ENCODE measurements around the gene PLG. TPM values are rescaled to one million over a fixed set of nuclear protein-coding genes. Genes with fewer than 3 reads are reported as not detected.

PLG gene
- total RNA-seq, 1 donor from 2014 or later = 0.30 TPM

GRCh38 chr6:160791981-160792418 lies 90.0 kb downstream of the PLG start:
- no peaks in the 10 kb centered on the region for H3K9me3 Mint-ChIP-seq
- DNase-seq (ENCODE audit: low read depth, low spot score) = no peak
- H3K4me1 Mint-ChIP-seq = peaks cover 5% of the 10 kb centered on the region
- H3K4me3 Mint-ChIP-seq = no peak overlapping the region
- no peaks in the 10 kb centered on the region for H3K36me3 Mint-ChIP-seq (ENCODE audit: low read depth)
- TF ChIP-seq, protein P1, sequence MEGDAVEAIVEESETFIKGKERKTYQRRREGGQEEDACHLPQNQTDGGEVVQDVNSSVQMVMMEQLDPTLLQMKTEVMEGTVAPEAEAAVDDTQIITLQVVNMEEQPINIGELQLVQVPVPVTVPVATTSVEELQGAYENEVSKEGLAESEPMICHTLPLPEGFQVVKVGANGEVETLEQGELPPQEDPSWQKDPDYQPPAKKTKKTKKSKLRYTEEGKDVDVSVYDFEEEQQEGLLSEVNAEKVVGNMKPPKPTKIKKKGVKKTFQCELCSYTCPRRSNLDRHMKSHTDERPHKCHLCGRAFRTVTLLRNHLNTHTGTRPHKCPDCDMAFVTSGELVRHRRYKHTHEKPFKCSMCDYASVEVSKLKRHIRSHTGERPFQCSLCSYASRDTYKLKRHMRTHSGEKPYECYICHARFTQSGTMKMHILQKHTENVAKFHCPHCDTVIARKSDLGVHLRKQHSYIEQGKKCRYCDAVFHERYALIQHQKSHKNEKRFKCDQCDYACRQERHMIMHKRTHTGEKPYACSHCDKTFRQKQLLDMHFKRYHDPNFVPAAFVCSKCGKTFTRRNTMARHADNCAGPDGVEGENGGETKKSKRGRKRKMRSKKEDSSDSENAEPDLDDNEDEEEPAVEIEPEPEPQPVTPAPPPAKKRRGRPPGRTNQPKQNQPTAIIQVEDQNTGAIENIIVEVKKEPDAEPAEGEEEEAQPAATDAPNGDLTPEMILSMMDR (conservative IDR thresholded peaks at IDR 0.05) = no peak
- H3K27me3 Mint-ChIP-seq (ENCODE audit: low read depth) = no peaks in the 10 kb centered on the region
- no peak overlapping the region for H3K27ac Mint-ChIP-seq (ENCODE audit: unreplicated experiment)

DNA sequence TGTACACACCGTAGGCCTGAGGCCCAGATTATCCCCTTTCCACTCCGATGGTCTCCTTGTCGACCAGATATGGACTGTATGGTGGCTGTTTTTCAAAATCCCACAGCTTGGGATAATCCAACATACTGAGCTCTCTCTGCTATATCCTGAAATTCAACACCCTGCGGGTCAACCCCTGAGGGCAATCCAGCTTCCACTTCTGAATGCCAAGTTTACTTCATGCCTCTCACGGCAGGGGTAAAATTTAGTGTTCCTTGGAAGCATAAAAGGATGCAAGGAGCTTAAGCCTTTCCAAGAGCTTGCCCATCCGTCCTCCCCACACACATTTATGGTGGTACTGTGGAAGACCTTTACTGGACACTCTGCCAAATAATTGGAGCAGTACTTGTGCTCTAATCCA lies 90.7 kb downstream of the PLG start:
- no peak overlapping the region for H3K27ac Mint-ChIP-seq (ENCODE audit: unreplicated experiment)
- no peaks in the 10 kb centered on the region for H3K36me3 Mint-ChIP-seq (ENCODE audit: low read depth)
- no peaks in the 10 kb centered on the region for H3K27me3 Mint-ChIP-seq (ENCODE audit: low read depth)
- TF ChIP-seq, protein P1 (conservative IDR thresholded peaks at IDR 0.05) = no peak
- H3K4me3 Mint-ChIP-seq = no peak overlapping the region
- peaks cover 5% of the 10 kb centered on the region for H3K4me1 Mint-ChIP-seq
- DNase-seq (ENCODE audit: low read depth, low spot score) = no peak
- no peaks in the 10 kb centered on the region for H3K9me3 Mint-ChIP-seq

GRCh38 chr6:160793652-160794051 lies 91.6 kb downstream of the PLG start:
- H3K4me3 Mint-ChIP-seq = no peak overlapping the region

DNA sequence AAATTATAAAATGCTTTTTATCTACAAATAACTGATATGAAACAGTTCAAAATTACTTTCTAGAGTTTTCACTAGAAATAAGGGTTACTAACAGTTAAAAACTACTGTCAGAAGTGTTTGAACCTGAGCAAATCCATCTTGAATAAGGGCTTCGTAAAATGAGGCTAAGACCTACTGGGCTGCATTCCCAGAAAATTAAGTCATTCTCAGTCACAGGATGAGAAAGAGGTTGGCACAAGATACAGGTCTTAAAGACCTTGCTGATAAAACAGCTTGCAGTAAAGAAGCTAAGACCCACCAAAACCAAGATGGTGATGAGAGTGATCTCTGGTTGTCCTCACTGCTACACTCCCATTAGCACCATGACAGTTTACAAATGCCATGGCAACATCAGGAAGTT lies 93.7 kb downstream of the PLG start:
- TF ChIP-seq, protein P1 (conservative IDR thresholded peaks at IDR 0.05) = no peak
- Mint-ChIP-seq H3K9me3 (peaks cover 4% of the 10 kb centered on the region), H3K36me3 (ENCODE audit: low read depth) (peaks cover 2% of the 10 kb centered on the region), H3K4me3 (no peak overlapping the region), H3K27ac (ENCODE audit: unreplicated experiment) (no peak overlapping the region), H3K27me3 (ENCODE audit: low read depth) (no peaks in the 10 kb centered on the region), H3K4me1 (no peaks in the 10 kb centered on the region)
- DNase-seq (ENCODE audit: low read depth, low spot score) = no peak

More at GRCh38 chr6:160793652-160794051, 91.6 kb downstream of the PLG start:
- Mint-ChIP-seq H3K9me3 (no peaks in the 10 kb centered on the region), H3K4me1 (peaks cover 5% of the 10 kb centered on the region), H3K27ac (ENCODE audit: unreplicated experiment) (no peak overlapping the region), H3K36me3 (ENCODE audit: low read depth) (no peaks in the 10 kb centered on the region), H3K27me3 (ENCODE audit: low read depth) (no peaks in the 10 kb centered on the region)
- no peak for DNase-seq (ENCODE audit: low read depth, low spot score)
- TF ChIP-seq, protein P1 (conservative IDR thresholded peaks at IDR 0.05) = no peak

- H3K9me3 Mint-ChIP-seq = peaks cover 11% of the 10 kb centered on the region
- peaks cover 7% of the 10 kb centered on the region for H3K36me3 Mint-ChIP-seq (ENCODE audit: low read depth)
- no peaks in the 10 kb centered on the region for H3K4me1 Mint-ChIP-seq
- H3K27ac Mint-ChIP-seq (ENCODE audit: unreplicated experiment) = no peak overlapping the region
- H3K4me3 Mint-ChIP-seq = no peak overlapping the region
- no peaks in the 10 kb centered on the region for H3K27me3 Mint-ChIP-seq (ENCODE audit: low read depth)
- TF ChIP-seq, protein P1 (conservative IDR thresholded peaks at IDR 0.05) = no peak
- DNase-seq (ENCODE audit: low read depth, low spot score) = no peak
Measured at GRCh38 chr6:160798625-160799024, 96.6 kb downstream of the PLG start.

Data from neural crest cell (in vitro differentiated cells).